MCF 10A (cell line): ENCODE data around the gene CTNNB1. TPM values are rescaled to one million over a fixed set of nuclear protein-coding genes. Genes with fewer than 3 reads are reported as not detected.

ENCODE experiments used
- BruUV-seq: library from RNA; stranded (reverse); fragments of 400-500 nt; replicated peaks from 2 replicates; lab custom pipeline; 2021; lab: Mats Ljungman, UMichigan
- CTCF ChIA-PET: fragments of 300-600 bp; sonication (Branson Sonifier 250); formaldehyde crosslinking; extraction: SDS; loops from one replicate; lab custom pipeline; 2021; ENCODE audit warnings: antibody characterized with exemption, inconsistent platforms; lab: Yijun Ruan, JAX
- POLR2A ChIA-PET: fragments of 300-600, 350-650 bp; sonication (Branson Sonifier 250); formaldehyde crosslinking; extraction: SDS; loops from one replicate; lab custom pipeline; 2020; ENCODE audit warnings: antibody characterized with exemption, inconsistent platforms; lab: Yijun Ruan, JAX
- DNase-seq: peaks from one replicate; pipeline ENCODE4 v3.0.0-alpha.2; 2018; ENCODE audit not compliant: unreplicated experiment
- H3K27ac Mint-ChIP-seq: one replicate; pipeline ENCODE4 v1.8.0; 2022; ENCODE audit warnings: mild to moderate bottlenecking, low read depth, mixed read lengths; ENCODE audit not compliant: unreplicated experiment
- H3K27me3 Mint-ChIP-seq: one replicate; pipeline ENCODE4 v1.8.0; 2022; ENCODE audit warnings: mixed read lengths; ENCODE audit not compliant: insufficient read depth, unreplicated experiment
- H3K36me3 Mint-ChIP-seq: one replicate; pipeline ENCODE4 v1.8.0; 2022; ENCODE audit warnings: mild to moderate bottlenecking, moderate library complexity, mixed read lengths; ENCODE audit not compliant: insufficient read depth, unreplicated experiment
- H3K4me1 Mint-ChIP-seq: one replicate; pipeline ENCODE4 v1.8.0; 2022; ENCODE audit warnings: mixed read lengths; ENCODE audit not compliant: insufficient read depth, unreplicated experiment
- H3K4me3 Mint-ChIP-seq: one replicate; pipeline ENCODE4 v1.8.0; 2022; ENCODE audit warnings: mild to moderate bottlenecking, moderate library complexity, mixed read lengths; ENCODE audit not compliant: unreplicated experiment
- H3K9me3 Mint-ChIP-seq: one replicate; pipeline ENCODE4 v1.8.0; 2022; ENCODE audit warnings: mixed read lengths; ENCODE audit not compliant: unreplicated experiment
- intact Hi-C: fragments of 100-400 bp; cut with micrococcal nuclease; formaldehyde crosslinking; loops from 2 replicates; pipeline ENCODE4 v1.14.1; 2022
- total RNA-seq: library from RNA; stranded (reverse); gene quantifications from 2 replicates; pipeline ENCODE4 v1.2.3, GENCODE V29; 2022
- TF ChIP-seq, protein P1 (sequence below): fragments of 200-600 bp; IDR thresholded peaks from one replicate; pipeline ENCODE4 v1.8.0; 2022; ENCODE audit warnings: antibody characterized with exemption, mild to moderate bottlenecking; ENCODE audit not compliant: unreplicated experiment

The CTNNB1 gene
- total RNA-seq, 1 experiment from 2014 or later: 244 TPM

DNA sequence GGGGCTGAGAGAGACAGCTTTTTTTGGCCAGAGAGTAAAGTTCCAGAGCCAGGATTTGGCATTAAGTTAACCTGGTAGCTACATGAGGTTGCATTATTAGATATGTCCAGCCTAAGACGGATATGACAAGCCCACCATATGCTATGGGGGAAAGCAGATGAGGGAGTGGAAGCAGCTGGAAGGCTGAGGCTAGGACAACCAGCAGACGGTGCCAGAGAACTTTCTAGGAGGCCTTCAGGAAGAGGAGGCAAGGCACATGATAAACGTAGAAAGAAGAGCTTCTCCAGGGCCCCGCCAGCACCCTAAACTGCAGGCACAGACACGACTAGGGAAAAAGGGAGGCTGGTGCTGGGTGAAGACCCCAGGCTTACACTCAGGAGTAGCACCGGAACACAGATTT is 87.0 kb downstream of the CTNNB1 start:
- Mint-ChIP-seq H3K36me3 (peaks cover 7% of the 10 kb centered on the region), H3K27ac (no peak overlapping the region), H3K4me1 (no peaks in the 10 kb centered on the region), H3K9me3 (no peaks in the 10 kb centered on the region), H3K27me3 (no peaks in the 10 kb centered on the region), H3K4me3 (no peak overlapping the region)
- TF ChIP-seq, protein P1, sequence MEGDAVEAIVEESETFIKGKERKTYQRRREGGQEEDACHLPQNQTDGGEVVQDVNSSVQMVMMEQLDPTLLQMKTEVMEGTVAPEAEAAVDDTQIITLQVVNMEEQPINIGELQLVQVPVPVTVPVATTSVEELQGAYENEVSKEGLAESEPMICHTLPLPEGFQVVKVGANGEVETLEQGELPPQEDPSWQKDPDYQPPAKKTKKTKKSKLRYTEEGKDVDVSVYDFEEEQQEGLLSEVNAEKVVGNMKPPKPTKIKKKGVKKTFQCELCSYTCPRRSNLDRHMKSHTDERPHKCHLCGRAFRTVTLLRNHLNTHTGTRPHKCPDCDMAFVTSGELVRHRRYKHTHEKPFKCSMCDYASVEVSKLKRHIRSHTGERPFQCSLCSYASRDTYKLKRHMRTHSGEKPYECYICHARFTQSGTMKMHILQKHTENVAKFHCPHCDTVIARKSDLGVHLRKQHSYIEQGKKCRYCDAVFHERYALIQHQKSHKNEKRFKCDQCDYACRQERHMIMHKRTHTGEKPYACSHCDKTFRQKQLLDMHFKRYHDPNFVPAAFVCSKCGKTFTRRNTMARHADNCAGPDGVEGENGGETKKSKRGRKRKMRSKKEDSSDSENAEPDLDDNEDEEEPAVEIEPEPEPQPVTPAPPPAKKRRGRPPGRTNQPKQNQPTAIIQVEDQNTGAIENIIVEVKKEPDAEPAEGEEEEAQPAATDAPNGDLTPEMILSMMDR: no peak
- ChIA-PET POLR2A (no interaction called here), CTCF (no interaction called here)
- BruUV-seq: no TSS peak
- no peak for DNase-seq
- intact Hi-C loops: no loop called here

GRCh38 chr3:41288785-41289184 is 89.5 kb downstream of the CTNNB1 start:
- no peaks in the 10 kb centered on the region for H3K27me3 Mint-ChIP-seq
- no peak overlapping the region for H3K4me3 Mint-ChIP-seq
- CTCF ChIA-PET: no interaction called here
- no peak for DNase-seq
- no peaks in the 10 kb centered on the region for H3K9me3 Mint-ChIP-seq
- no peak overlapping the region for H3K27ac Mint-ChIP-seq
- POLR2A ChIA-PET: no interaction called here
- no peaks in the 10 kb centered on the region for H3K4me1 Mint-ChIP-seq
- intact Hi-C loops: no loop called here
- TF ChIP-seq, protein P1: no peak
- H3K36me3 Mint-ChIP-seq: peaks cover 13% of the 10 kb centered on the region
- BruUV-seq: no TSS peak
